GM12874 (cell line): ENCODE measurements around the gene IL21R.

ENCODE experiments used
- TF ChIP-seq, protein P1 (sequence below): IDR thresholded peaks from 2 replicates; pipeline ENCODE4 v1.5.1; 2011; ENCODE audit warnings: low read depth, mild to moderate bottlenecking, control low read depth, low read length, moderate library complexity; ENCODE audit not compliant: insufficient read depth

The IL21R gene

DNA sequence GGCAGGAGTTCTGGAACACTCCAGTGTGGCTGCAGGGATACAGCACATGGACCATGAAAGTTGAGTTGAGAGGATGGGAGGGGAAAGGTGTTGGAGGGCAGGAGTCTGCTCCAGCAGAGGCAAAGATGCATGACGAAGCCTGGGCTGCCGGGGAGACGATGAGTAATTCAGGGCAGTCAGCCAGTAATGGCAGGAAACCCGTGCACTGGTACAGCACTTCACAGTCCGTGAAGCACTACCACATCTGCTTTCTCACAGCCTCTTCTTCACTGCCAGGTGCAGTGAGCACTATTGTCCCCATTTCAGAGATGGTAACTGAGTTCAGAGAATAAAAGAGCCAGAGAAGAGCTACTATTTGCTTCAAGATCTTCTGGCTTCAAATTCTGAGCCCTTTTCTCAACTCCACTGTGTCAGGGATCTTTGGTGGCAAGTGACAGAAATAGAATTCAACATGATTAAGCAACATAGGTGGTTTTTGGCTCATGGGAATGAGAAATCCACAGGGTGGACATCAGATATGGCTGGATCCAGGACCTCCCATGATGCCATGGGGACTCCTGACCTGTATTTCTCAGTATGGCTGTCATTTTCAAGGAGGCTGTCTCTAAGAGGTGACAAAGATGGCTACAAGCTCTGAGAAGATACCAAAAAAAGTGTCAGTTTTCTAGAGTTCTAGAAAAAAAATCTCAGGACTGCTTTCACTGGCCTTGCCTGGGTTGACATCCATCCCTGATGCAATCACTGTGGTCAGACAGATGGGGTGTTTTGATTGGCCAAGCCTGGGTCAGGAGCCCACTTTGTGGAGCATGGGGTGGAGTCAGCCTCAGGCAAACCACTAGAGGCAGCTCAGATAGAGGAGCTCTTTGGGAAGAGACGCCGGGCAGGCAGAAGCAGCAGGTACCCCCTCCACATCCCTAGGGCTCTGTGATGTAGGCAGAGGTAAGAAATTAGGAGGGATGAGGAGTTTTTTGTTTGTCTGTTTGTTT, 24.7 kb downstream of the IL21R start:
- TF ChIP-seq, protein P1, sequence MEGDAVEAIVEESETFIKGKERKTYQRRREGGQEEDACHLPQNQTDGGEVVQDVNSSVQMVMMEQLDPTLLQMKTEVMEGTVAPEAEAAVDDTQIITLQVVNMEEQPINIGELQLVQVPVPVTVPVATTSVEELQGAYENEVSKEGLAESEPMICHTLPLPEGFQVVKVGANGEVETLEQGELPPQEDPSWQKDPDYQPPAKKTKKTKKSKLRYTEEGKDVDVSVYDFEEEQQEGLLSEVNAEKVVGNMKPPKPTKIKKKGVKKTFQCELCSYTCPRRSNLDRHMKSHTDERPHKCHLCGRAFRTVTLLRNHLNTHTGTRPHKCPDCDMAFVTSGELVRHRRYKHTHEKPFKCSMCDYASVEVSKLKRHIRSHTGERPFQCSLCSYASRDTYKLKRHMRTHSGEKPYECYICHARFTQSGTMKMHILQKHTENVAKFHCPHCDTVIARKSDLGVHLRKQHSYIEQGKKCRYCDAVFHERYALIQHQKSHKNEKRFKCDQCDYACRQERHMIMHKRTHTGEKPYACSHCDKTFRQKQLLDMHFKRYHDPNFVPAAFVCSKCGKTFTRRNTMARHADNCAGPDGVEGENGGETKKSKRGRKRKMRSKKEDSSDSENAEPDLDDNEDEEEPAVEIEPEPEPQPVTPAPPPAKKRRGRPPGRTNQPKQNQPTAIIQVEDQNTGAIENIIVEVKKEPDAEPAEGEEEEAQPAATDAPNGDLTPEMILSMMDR = peak; percentile 9; the same call in 1 of the 2 replicates

DNA sequence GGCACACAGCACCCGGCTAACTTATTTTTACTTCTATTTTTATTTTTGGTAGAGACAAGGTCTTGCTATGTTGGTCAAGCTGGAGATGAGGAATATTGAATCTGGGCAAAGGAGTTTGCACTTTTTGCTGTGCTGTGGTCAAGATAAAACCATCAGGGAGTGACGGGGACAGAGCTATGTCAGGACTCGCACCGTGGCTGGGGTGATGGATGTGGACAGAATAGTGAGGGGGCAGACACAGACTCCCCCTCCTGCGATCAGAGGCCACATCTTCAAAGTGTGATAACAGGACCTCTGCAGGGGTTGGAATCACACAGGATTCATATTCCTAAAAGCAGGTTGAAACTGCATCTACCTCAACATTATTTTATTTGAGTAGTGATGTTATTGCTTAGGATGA, 25.6 kb downstream of the IL21R start:
- TF ChIP-seq, protein P1 = no peak

DNA sequence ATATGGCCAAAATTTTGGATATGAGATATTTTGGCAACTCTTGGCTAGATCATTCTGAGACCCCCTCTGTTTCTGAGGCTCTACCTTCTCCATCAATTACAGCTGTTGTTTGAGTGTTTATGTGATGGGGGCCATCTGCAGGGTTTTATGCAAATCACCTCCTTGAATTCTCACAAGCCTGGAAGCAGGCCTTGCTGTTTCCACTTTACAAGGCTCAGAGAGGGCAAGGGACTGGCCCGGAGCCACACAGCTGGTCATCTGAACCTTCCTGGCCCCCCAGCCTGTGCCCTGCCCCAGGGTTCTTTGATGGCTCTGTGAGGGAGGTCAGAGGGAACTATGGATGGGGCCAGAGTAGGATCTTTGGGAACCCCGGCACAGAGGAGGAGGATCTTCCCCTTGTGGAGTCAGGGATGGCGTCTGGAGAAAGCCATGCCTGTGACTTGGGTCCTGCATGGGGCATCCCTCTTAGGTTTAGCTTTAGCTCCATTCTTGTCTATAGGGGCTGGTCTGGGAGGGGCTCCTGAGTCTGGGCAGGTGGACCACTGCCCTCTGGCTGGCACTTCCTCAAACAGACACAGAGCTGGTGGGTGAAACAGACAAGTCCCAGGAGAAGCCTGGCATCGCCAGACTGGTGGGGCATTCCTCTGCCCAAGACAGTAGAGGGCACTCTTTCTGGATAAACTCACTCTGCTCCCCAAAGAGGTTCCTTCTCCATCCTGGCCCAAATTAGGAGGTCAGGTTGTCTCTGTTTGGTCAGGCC, 26.2 kb downstream of the IL21R start:
- TF ChIP-seq, protein P1 = peak; percentile 45

DNA sequence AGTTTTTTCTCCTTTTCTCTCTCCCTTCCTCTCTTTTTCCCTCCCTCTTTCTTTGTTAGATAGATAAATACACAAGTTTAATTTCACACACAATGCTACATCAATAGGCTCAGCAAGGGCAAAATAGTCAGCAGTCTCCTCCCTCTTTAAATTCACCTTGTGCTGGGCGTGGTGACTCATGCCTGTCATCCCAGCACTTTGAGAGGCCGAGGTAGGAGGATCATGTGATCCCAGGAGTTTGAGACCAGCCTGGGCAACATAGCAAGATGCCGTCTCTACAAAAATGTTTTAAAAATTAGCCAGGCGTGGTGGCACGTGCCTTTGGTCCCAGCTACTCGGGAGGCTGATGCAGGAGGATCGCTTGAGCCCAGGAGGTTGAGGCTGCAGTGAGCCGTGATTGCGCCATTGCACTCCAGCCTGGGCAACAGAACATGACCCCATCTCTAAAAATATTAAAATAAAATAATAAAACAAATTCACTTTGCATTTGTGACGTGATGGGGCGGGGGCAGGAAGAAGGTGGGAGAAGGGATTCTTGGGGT, 27.4 kb downstream of the IL21R start:
- TF ChIP-seq, protein P1 = no peak

DNA sequence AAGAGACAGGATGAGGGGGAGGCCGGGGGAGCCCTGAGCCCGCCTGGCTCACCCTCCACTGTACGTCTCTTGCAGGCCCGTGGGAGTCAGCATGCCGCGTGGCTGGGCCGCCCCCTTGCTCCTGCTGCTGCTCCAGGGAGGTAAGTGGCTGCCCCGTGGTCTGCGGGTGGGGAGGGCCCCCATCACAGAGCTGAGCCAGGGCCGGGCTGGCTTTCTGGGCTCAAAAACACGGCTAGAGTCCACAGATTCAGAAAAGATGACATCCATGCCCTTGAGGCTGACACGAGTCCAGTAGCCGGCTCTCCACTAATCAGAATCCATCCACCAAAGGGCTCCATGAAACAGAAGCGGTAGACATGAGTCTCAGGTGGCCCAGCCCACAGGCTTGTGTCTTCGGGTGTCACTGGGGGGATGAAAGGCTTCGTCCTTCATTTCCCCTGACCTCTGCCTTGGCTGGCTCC, 28.0 kb downstream of the IL21R start:
- TF ChIP-seq, protein P1 = no peak

DNA sequence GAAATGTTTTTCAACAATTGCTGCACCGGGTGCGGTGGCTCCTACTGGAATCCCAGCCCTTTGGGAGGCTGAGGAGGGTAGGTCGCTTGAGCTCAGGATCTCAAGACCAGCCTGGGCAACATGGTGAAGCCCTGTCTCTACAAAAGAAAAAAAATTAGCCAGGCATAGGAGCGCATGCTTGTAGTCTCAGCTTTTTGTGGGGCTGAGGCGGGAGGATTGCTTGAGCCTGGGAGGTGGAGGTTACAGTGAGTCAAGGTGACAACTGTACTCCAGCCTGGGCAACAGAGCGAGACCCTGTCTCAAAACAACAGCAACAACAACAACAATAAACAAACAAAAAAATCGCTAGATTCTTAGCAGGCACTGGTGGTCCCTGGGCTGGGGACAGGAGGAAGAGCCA, 28.5 kb downstream of the IL21R start:
- TF ChIP-seq, protein P1 = no peak

DNA sequence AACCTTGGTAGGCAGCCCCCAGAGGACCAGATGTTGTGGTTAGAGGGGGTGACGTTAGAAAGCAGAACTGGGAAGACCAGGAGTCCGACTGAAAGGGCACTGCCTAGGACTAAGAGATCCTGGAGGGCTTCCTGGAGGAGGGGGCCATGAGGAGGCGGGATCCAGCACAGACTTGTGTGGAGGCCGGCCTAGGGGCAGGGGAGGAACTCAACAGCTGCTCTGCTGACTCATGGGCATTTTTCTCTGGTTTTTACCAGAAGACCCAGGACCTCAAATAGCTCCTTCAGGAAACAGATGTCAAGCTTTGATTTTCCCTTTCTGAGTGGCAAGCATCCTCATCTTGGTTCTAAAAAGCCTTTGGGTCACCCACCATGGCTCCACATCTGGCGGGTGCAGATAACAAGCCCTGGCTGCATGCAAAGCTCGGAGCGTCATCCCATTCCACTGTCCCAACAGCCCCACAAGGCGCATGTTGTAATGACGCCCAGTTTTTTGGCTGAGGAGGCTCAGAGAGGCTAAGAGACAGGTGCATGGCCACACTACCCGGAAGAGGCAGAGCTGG, 29.0 kb downstream of the IL21R start:
- TF ChIP-seq, protein P1 = no peak
